ENCODE data around the gene FANCE. TPM values are rescaled to one million over a fixed set of nuclear protein-coding genes. Genes with fewer than 3 reads are reported as not detected.

Gene FANCE
- polyA plus RNA-seq, 4 donors: 7.1 to 12.5 (median 9.7) TPM

Other genes starting within 250 kb of the FANCE start
- gene SCUBE3, start 238.4 kb upstream of the FANCE start, polyA plus RNA-seq (ENCODE audit: insufficient read length in 4 of 4): 10 to 100 TPM; 41.9 to 59.0 (median 49.4) TPM
- gene ZNF76, start 192.6 kb upstream of the FANCE start, polyA plus RNA-seq (ENCODE audit: insufficient read length in 4 of 4): 10 to 100 TPM; 33.8 to 62.7 (median 43.4) TPM
- 1 to 10 TPM; 3.3 to 7.6 (median 5.5) TPM for gene DEF6, start 154.5 kb upstream of the FANCE start, polyA plus RNA-seq (ENCODE audit: insufficient read length in 4 of 4)
- 10 to 100 TPM; 21.0 to 26.4 (median 23.3) TPM for gene PPARD, start 109.8 kb upstream of the FANCE start, polyA plus RNA-seq (ENCODE audit: insufficient read length in 4 of 4)
- gene RPL10A, start 16.1 kb downstream of the FANCE start, polyA plus RNA-seq (ENCODE audit: insufficient read length in 4 of 4): 1,000 to 10,000 TPM; 1,828 to 2,129 (median 1,951) TPM
- 10 to 100 TPM; 37.1 to 56.7 (median 43.5) TPM for gene TEAD3, start 44.7 kb downstream of the FANCE start, polyA plus RNA-seq (ENCODE audit: insufficient read length in 4 of 4)
- gene TULP1, start 60.6 kb downstream of the FANCE start, polyA plus RNA-seq (ENCODE audit: insufficient read length in 4 of 4): 1 to 10 TPM; 1.8 to 3.5 (median 2.7) TPM
- 10 to 100 TPM; 18.0 to 32.7 (median 26.0) TPM for gene FKBP5, start 236.6 kb downstream of the FANCE start, polyA plus RNA-seq (ENCODE audit: insufficient read length in 4 of 4)